ENCODE measurements around the gene SERPINB10.

GRCh38 chr18:63906056-63906455 is 1.7 kb upstream of the SERPINB10 start:
- TF ChIP-seq CTCF (IDR thresholded peaks at IDR 0.05) (no peak), HOXB13 (CRISPR knock-in tag; IDR thresholded peaks at IDR 0.05; ENCODE audit: low read depth) (no peak), CHD2 (IDR thresholded peaks at IDR 0.05; ENCODE audit: low read length, partially characterized antibody) (no peak), POLR2A (IDR thresholded peaks at IDR 0.05; ENCODE audit: low read length) (no peak), CHD4 (IDR thresholded peaks at IDR 0.05; ENCODE audit: borderline replicate concordance) (no peak), MAX (IDR thresholded peaks at IDR 0.05) (no peak)
